ENCODE data around the gene SNHG17. TPM values are rescaled to one million over a fixed set of nuclear protein-coding genes. Genes with fewer than 3 reads are reported as not detected.
A peak's percentile ranks its signal among the peaks of the same experiment; 100 is the strongest.

The SNHG17 gene
- total and polyA plus RNA-seq, 2 donors (not counting 1 experiment from before 2014, with no cell fraction given), result 49.6 to 78.0 TPM

DNA sequence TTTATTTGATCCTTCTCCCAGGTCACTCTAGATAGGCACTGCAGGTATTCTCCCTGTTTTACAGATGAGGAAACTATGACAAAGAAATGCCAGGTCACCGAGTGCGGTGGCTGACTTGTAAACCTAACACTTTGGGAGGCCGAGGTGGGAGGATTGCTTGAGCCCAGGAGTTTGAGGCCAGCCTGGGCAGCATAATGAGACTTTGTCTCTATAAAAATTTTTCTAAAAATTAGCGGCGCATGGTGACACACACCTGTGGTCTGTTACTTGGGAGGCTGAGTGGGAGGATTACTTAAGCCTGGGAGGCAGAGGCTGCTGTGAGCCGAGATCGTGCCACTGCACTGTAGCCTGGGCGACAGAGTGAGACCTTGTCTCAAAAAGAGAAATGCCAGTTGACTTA, 42.6 kb upstream of the SNHG17 start:
- Histone ChIP-seq H3K79me2 (ENCODE audit: control insufficient read depth, insufficient read depth, low read length) (peaks cover 93% of the 10 kb centered on the region), H3K9ac (ENCODE audit: low read length) (no peak overlapping the region), H4K20me1 (ENCODE audit: control insufficient read depth, insufficient read depth, low read length, poor library complexity, severe bottlenecking) (peaks cover 84% of the 10 kb centered on the region), H3K36me3 (replicated peaks in 1 of 2; ENCODE audit: control extremely low read depth in 1 of 2, control insufficient read depth in 1 of 2, extremely low read depth in 1 of 2, insufficient read depth in 2 of 2, low read length in 1 of 2) (peaks cover 3% of the 10 kb centered on the region in 2 experiments), H3K27me3 (replicated peaks in 1 of 4; ENCODE audit: control extremely low read depth in 1 of 4, control insufficient read depth in 3 of 4, insufficient read depth in 4 of 4, low read length in 3 of 4) (no peaks in the 10 kb centered on the region), H3K27ac (ENCODE audit: low read length in 2 of 2) (no peak overlapping the region), H3K4me3 (ENCODE audit: control extremely low read depth in 1 of 5, extremely low read depth in 1 of 5, insufficient read depth in 1 of 5, low read depth in 2 of 5, low read length in 4 of 5) (no peak overlapping the region), H3K4me2 (replicated peaks; ENCODE audit: low read depth, low read length, poor library complexity, severe bottlenecking) (no peak overlapping the region), H2AFZ (ENCODE audit: insufficient read depth, low read depth, low read length, poor library complexity, severe bottlenecking) (no peak overlapping the region), H3K9me3 (ENCODE audit: control extremely low read depth in 1 of 3, control insufficient read depth in 2 of 3, insufficient read depth in 1 of 3, low read length in 2 of 3) (peaks cover 0 to 3% (median 0%) of the 10 kb centered on the region in 3 donors), H3K4me1 (ENCODE audit: control insufficient read depth in 2 of 2, insufficient read depth in 2 of 2, low read length in 2 of 2) (peaks cover 17 to 21% of the 10 kb centered on the region in 2 donors)
- Mint-ChIP-seq H3K27ac (no peak overlapping the region), H3K4me3 (no peak overlapping the region), H3K27me3 (no peaks in the 10 kb centered on the region), H3K9me3 (ENCODE audit: insufficient read depth) (no peaks in the 10 kb centered on the region), H3K4me1 (peaks cover 46% of the 10 kb centered on the region)
- CTCF ChIA-PET, result no interaction called here
- WGBS (ENCODE audit: insufficient coverage), result 96% methylated on average over 8 of the region's 8 CpGs
- intact Hi-C loops (cut with micrococcal nuclease), result no loop called here
- ATAC-seq (ENCODE audit: low read depth) (no peak), DNase-seq (no peak)
- POLR2A ChIA-PET, result no interaction called here
- TF ChIP-seq EZH2 (IDR thresholded peaks at IDR 0.05; ENCODE audit: borderline replicate concordance, insufficient read depth, low read depth, low read length, poor library complexity, severe bottlenecking), result no peak
- TF ChIP-seq, protein P1, sequence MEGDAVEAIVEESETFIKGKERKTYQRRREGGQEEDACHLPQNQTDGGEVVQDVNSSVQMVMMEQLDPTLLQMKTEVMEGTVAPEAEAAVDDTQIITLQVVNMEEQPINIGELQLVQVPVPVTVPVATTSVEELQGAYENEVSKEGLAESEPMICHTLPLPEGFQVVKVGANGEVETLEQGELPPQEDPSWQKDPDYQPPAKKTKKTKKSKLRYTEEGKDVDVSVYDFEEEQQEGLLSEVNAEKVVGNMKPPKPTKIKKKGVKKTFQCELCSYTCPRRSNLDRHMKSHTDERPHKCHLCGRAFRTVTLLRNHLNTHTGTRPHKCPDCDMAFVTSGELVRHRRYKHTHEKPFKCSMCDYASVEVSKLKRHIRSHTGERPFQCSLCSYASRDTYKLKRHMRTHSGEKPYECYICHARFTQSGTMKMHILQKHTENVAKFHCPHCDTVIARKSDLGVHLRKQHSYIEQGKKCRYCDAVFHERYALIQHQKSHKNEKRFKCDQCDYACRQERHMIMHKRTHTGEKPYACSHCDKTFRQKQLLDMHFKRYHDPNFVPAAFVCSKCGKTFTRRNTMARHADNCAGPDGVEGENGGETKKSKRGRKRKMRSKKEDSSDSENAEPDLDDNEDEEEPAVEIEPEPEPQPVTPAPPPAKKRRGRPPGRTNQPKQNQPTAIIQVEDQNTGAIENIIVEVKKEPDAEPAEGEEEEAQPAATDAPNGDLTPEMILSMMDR (IDR thresholded peaks at IDR 0.05), result no peak

DNA sequence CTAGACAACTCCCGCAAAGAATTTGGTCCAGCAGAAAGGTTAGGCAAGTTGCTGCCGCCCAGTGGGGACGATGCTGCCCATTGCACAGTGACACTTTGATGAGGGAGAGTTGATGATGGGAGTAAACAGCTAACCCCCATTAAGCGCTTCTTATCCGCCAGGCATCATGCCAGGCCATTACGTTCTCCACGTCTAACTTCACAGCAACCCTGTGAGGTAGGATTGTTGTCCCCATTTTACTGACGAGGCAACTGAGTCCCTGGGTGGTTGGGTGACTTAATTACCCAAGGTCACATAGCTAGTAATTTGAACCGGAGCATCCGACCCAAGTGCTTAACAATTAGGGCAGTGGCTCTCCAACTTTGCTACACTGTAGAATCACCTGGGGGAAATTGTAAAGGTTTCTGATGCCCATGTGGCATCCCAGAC, 38.3 kb upstream of the SNHG17 start:
- Histone ChIP-seq H3K4me1 (ENCODE audit: control insufficient read depth in 2 of 2, insufficient read depth in 2 of 2, low read length in 2 of 2) (peaks cover 17 to 26% of the 10 kb centered on the region in 2 donors), H3K27me3 (replicated peaks in 1 of 4; ENCODE audit: control extremely low read depth in 1 of 4, control insufficient read depth in 3 of 4, insufficient read depth in 4 of 4, low read length in 3 of 4) (no peaks in the 10 kb centered on the region), H3K4me2 (replicated peaks; ENCODE audit: low read depth, low read length, poor library complexity, severe bottlenecking) (peak overlapping the region; percentile 90), H3K9me3 (ENCODE audit: control extremely low read depth in 1 of 3, control insufficient read depth in 2 of 3, insufficient read depth in 1 of 3, low read length in 2 of 3) (peaks cover 0 to 3% (median 0%) of the 10 kb centered on the region in 3 donors), H3K36me3 (replicated peaks in 1 of 2; ENCODE audit: control extremely low read depth in 1 of 2, control insufficient read depth in 1 of 2, extremely low read depth in 1 of 2, insufficient read depth in 2 of 2, low read length in 1 of 2) (peaks cover 1 to 3% of the 10 kb centered on the region in 2 experiments), H3K4me3 (ENCODE audit: control extremely low read depth in 1 of 5, extremely low read depth in 1 of 5, insufficient read depth in 1 of 5, low read depth in 2 of 5, low read length in 4 of 5) (peak overlapping the region; percentile 77 to 91 (median 84)), H3K9ac (ENCODE audit: low read length) (peak overlapping the region; percentile 89), H3K79me2 (ENCODE audit: control insufficient read depth, insufficient read depth, low read length) (peaks cover 58% of the 10 kb centered on the region), H3K27ac (ENCODE audit: low read length in 2 of 2) (peak overlapping the region in 1 of 2 donors; percentile 84), H2AFZ (ENCODE audit: insufficient read depth, low read depth, low read length, poor library complexity, severe bottlenecking) (peak overlapping the region; percentile 95), H4K20me1 (ENCODE audit: control insufficient read depth, insufficient read depth, low read length, poor library complexity, severe bottlenecking) (peaks cover 53% of the 10 kb centered on the region)
- DNase-seq (no peak), ATAC-seq (ENCODE audit: low read depth) (no peak)
- H3K9me3 Mint-ChIP-seq (ENCODE audit: insufficient read depth), result no peaks in the 10 kb centered on the region
- intact Hi-C loops (cut with micrococcal nuclease), result loop anchor here (5.0 kb wide), 1 partner anchor 489 kb away; the partner anchor contains the start of gene DHX35
- ChIA-PET POLR2A (interaction anchor here (1.5 to 2.8 kb wide), 2 partner anchors 26 to 38 kb away, joined by 12 to 17 read pairs; partner anchors contain the start of gene SNHG17), CTCF (interaction anchor here (1.1 to 5.5 kb wide), 5 partner anchors 13 to 939 kb away, joined by 3 to 40 read pairs (median 6); partner anchors contain the start of gene SNHG17)
- peak overlapping the region; percentile 84 for H3K4me3 Mint-ChIP-seq
- TF ChIP-seq EZH2 (IDR thresholded peaks at IDR 0.05; ENCODE audit: borderline replicate concordance, insufficient read depth, low read depth, low read length, poor library complexity, severe bottlenecking), result no peak
- TF ChIP-seq, protein P1 (IDR thresholded peaks at IDR 0.05), result no peak
- peak overlapping the region; percentile 66 for H3K27ac Mint-ChIP-seq
- H3K4me1 Mint-ChIP-seq, result peaks cover 45% of the 10 kb centered on the region
- WGBS (ENCODE audit: insufficient coverage), result 50% methylated on average over 4 of the region's 10 CpGs
- no peaks in the 10 kb centered on the region for H3K27me3 Mint-ChIP-seq

Measured in B cell (primary cell).